Thoracic aorta (tissue), 2 donors: ENCODE data around the gene NOC3L. TPM values are rescaled to one million over a fixed set of nuclear protein-coding genes. Genes with fewer than 3 reads are reported as not detected.
"Not testable (repeated sequence)": the region's sequence is repeated elsewhere in the genome, so short reads cannot be mapped to it uniquely, and the experiment has no call there.

Experiments used
- ATAC-seq: fragments of 150-250 bp; one replicate; pipeline ENCODE4 v1.8.0; 2017; ENCODE audit warnings: low read depth; ENCODE audit not compliant: insufficient number of reproducible peaks, low FRiP score
- DNase-seq: peaks from one replicate; pipeline ENCODE4 v3.0.0-alpha.2; 2020; ENCODE audit warnings: low spot score
- H3K27ac ChIP-seq, 2 donors: fragments of 200-600 bp; sonication (generic); 1 replicate in 1 of 2; 2 replicates in 1 of 2; pipeline ENCODE4 v1.5.1; 2016; ENCODE audit warnings: mild to moderate bottlenecking in 2 of 2, moderate library complexity in 2 of 2
- H3K27me3 ChIP-seq: fragments of 200-600 bp; sonication (generic); replicated peaks from 2 replicates; pipeline ENCODE4 v1.6.0; 2016; ENCODE audit warnings: mild to moderate bottlenecking; ENCODE audit not compliant: insufficient read depth
- H3K36me3 ChIP-seq: fragments of 200-600 bp; sonication (generic); one replicate; pipeline ENCODE4 v1.5.1; 2016
- H3K4me1 ChIP-seq, 2 donors: fragments of 200-600 bp; sonication (generic); 1 replicate in 1 of 2; 2 replicates in 1 of 2; pipeline versions ENCODE4 v1.5.1 to v1.6.0; 2016; ENCODE audit warnings: low read depth in 2 of 2, mild to moderate bottlenecking in 1 of 2; ENCODE audit not compliant: control insufficient read depth in 1 of 2
- H3K4me3 ChIP-seq: fragments of 200-600 bp; sonication (generic); 2 replicates; pipeline ENCODE4 v1.5.1; 2016; ENCODE audit warnings: mild to moderate bottlenecking
- H3K9me3 ChIP-seq: fragments of 200-600 bp; sonication (generic); 2 replicates; pipeline ENCODE4 v1.5.1; 2016
- CTCF ChIP-seq: fragments of 200-600 bp; sonication (generic); IDR thresholded peaks from one replicate; pipeline ENCODE4 v1.5.1; 2019; ENCODE audit warnings: antibody characterized with exemption
- total RNA-seq, 2 donors: library from RNA; depleted of rRNA; stranded (reverse); fragments of >200 nt; gene quantifications; one replicate each; pipeline versions ENCODE4 v1.1.0 to v1.2.3, GENCODE V29; 2016

NOC3L gene
- total RNA-seq, 2 donors from 2014 or later: 11.1 to 22.5 TPM

- Histone ChIP-seq H3K27ac (no peak overlapping the region), H3K4me3 (no peak overlapping the region), H3K36me3 (no peaks in the 10 kb centered on the region), H3K9me3 (no peaks in the 10 kb centered on the region), H3K4me1 (peaks cover 0 to 2% of the 10 kb centered on the region in 2 donors), H3K27me3 (no peaks in the 10 kb centered on the region)
- DNase-seq (no peak), ATAC-seq (no peak)
- TF ChIP-seq CTCF: no peak
Observed at GRCh38 chr10:94398762-94399161, 36.0 kb upstream of the NOC3L start.

- no peaks in the 10 kb centered on the region for H3K27me3 ChIP-seq
- no peak for TF ChIP-seq CTCF
- H3K9me3 ChIP-seq: no peaks in the 10 kb centered on the region
- H3K4me1 ChIP-seq: no peaks in the 10 kb centered on the region
- no peaks in the 10 kb centered on the region for H3K36me3 ChIP-seq
- ATAC-seq (no peak), DNase-seq (no peak)
- no peak overlapping the region for H3K27ac ChIP-seq
- no peak overlapping the region for H3K4me3 ChIP-seq
Observed at GRCh38 chr10:94397549-94398370, 35.0 kb upstream of the NOC3L start.

- H3K9me3 ChIP-seq, H3K4me1 ChIP-seq, H3K27me3 ChIP-seq, H3K36me3 ChIP-seq, H3K4me3 ChIP-seq, DNase-seq, H3K27ac ChIP-seq, ATAC-seq: not testable (repeated sequence)
Observed at GRCh38 chr10:94392117-94392516, 29.4 kb upstream of the NOC3L start.

GRCh38 chr10:94385733-94386132, 23.0 kb upstream of the NOC3L start:
- not testable (repeated sequence) for H3K4me1 ChIP-seq, H3K27ac ChIP-seq, H3K4me3 ChIP-seq, H3K9me3 ChIP-seq, DNase-seq, H3K27me3 ChIP-seq, H3K36me3 ChIP-seq, ATAC-seq

- TF ChIP-seq CTCF: no peak
- H3K4me1 ChIP-seq: no peaks in the 10 kb centered on the region
- DNase-seq (no peak), ATAC-seq (no peak)
- no peak overlapping the region for H3K27ac ChIP-seq
- no peak overlapping the region for H3K4me3 ChIP-seq
- H3K9me3 ChIP-seq: no peaks in the 10 kb centered on the region
- H3K27me3 ChIP-seq: no peaks in the 10 kb centered on the region
- H3K36me3 ChIP-seq: no peaks in the 10 kb centered on the region
Observed at GRCh38 chr10:94383530-94383929, 20.8 kb upstream of the NOC3L start.

GRCh38 chr10:94376865-94377264, 14.1 kb upstream of the NOC3L start:
- ATAC-seq: no peak
- Histone ChIP-seq H3K4me1 (no peaks in the 10 kb centered on the region), H3K4me3 (no peak overlapping the region), H3K27ac (no peak overlapping the region), H3K9me3 (no peaks in the 10 kb centered on the region), H3K27me3 (no peaks in the 10 kb centered on the region), H3K36me3 (no peaks in the 10 kb centered on the region)
- no peak for DNase-seq
- TF ChIP-seq CTCF: no peak
